Osteoblast (primary cell): ENCODE measurements around the gene CCK. TPM values are rescaled to one million over a fixed set of nuclear protein-coding genes. Genes with fewer than 3 reads are reported as not detected.

Experiments
- DNase-seq: peaks from one replicate; pipeline ENCODE4 v3.0.0; 2011; ENCODE audit warnings: low spot score, mixed read lengths; ENCODE audit not compliant: insufficient read length; ENCODE audit errors: missing footprints
- H2AFZ ChIP-seq: 2 replicates; pipeline ENCODE4 v1.6.0; 2011; ENCODE audit warnings: mild to moderate bottlenecking, low read length
- H3K27ac ChIP-seq: 2 replicates; pipeline ENCODE4 v1.5.1; 2011; ENCODE audit warnings: mild to moderate bottlenecking, low read depth, low read length, moderate library complexity
- H3K27me3 ChIP-seq: 2 replicates; pipeline ENCODE4 v1.6.0; 2012; ENCODE audit warnings: mild to moderate bottlenecking, control low read depth, inconsistent platforms, low read length, moderate library complexity; ENCODE audit not compliant: insufficient read depth
- H3K36me3 ChIP-seq: 2 replicates; pipeline ENCODE4 v1.5.1; 2011; ENCODE audit warnings: mild to moderate bottlenecking, low read length, control low read depth, moderate library complexity; ENCODE audit not compliant: insufficient read depth
- H3K4me1 ChIP-seq: 2 replicates; pipeline ENCODE4 v1.5.1; 2011; ENCODE audit warnings: mild to moderate bottlenecking, low read length, control low read depth, moderate library complexity; ENCODE audit not compliant: insufficient read depth
- H3K4me2 ChIP-seq: 2 replicates; pipeline ENCODE4 v1.6.0; 2011; ENCODE audit warnings: mild to moderate bottlenecking, low read length; ENCODE audit not compliant: insufficient read depth
- H3K4me3 ChIP-seq: fragments of 200-600 bp; sonication (generic); 3 replicates; pipeline ENCODE4 v1.5.1; 2012; ENCODE audit warnings: mild to moderate bottlenecking, low read length, inconsistent platforms; ENCODE audit not compliant: insufficient read depth
- H3K79me2 ChIP-seq: 2 replicates; pipeline ENCODE4 v1.6.0; 2012; ENCODE audit warnings: mild to moderate bottlenecking, low read length, control low read depth, inconsistent platforms; ENCODE audit not compliant: insufficient read depth
- H3K9me3 ChIP-seq: 2 replicates; pipeline ENCODE4 v1.5.1; 2011; ENCODE audit warnings: low read depth, low read length, control low read depth
- H4K20me1 ChIP-seq: 2 replicates; pipeline ENCODE4 v1.6.0; 2012; ENCODE audit warnings: mild to moderate bottlenecking, low read length, control low read depth; ENCODE audit not compliant: insufficient read depth
- total RNA-seq: library from RNA; depleted of rRNA; stranded (reverse); fragments of >200 nt; gene quantifications from 2 replicates; pipeline ENCODE4 v1.2.3, GENCODE V29; 2012
- TF ChIP-seq, protein P1 (sequence below): IDR thresholded peaks from 2 replicates; pipeline ENCODE4 v1.5.1; 2011; ENCODE audit warnings: mild to moderate bottlenecking, low read depth, low read length, moderate library complexity; ENCODE audit errors: extremely low read depth

The CCK gene
- total RNA-seq, 1 donor: not detected

DNA sequence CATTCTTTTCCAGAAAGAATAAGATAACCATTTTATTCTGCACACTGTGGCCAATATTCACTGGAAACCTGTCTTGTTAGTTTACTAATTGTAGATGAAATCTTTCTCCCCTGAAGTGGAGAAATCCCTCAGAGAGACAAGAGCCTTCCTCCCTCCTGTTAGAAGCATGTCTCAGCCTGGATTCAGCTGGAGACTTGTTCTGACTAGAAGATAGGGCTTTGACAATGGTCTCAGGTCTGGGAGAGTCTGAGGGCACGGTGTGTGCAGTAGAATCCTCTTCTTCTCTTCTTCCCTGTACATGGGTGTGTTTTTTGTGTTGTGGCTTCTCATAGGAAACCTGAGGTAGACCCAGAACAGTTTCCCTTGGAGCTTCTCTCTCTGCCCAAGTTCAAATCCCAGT is 19.9 kb downstream of the CCK start:
- Histone ChIP-seq H4K20me1 (no peaks in the 10 kb centered on the region), H3K27ac (no peak overlapping the region), H3K79me2 (no peaks in the 10 kb centered on the region), H2AFZ (no peak overlapping the region), H3K4me2 (no peak overlapping the region), H3K27me3 (peaks cover 19% of the 10 kb centered on the region), H3K9me3 (no peaks in the 10 kb centered on the region), H3K36me3 (no peaks in the 10 kb centered on the region), H3K4me1 (no peaks in the 10 kb centered on the region), H3K4me3 (no peak overlapping the region)
- TF ChIP-seq, protein P1, sequence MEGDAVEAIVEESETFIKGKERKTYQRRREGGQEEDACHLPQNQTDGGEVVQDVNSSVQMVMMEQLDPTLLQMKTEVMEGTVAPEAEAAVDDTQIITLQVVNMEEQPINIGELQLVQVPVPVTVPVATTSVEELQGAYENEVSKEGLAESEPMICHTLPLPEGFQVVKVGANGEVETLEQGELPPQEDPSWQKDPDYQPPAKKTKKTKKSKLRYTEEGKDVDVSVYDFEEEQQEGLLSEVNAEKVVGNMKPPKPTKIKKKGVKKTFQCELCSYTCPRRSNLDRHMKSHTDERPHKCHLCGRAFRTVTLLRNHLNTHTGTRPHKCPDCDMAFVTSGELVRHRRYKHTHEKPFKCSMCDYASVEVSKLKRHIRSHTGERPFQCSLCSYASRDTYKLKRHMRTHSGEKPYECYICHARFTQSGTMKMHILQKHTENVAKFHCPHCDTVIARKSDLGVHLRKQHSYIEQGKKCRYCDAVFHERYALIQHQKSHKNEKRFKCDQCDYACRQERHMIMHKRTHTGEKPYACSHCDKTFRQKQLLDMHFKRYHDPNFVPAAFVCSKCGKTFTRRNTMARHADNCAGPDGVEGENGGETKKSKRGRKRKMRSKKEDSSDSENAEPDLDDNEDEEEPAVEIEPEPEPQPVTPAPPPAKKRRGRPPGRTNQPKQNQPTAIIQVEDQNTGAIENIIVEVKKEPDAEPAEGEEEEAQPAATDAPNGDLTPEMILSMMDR: no peak
- no peak for DNase-seq

DNA sequence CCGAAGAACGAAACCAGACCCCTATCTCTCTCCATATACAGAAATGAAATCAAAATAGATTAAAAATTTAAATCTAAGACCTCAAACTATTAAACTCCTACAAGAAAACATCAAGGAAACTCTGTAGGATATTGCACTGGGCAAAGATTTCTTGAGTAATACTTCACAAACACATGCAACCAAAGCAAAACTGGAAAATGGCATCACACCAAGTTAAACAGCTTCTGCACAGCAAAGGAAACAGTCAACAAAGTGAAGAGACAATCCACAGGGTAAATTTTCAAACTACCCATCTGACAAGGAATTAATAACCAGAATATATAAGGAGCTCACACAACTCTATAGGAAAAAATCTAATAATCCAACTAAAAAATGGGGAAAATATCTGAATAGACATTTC is 29.4 kb downstream of the CCK start:
- no peaks in the 10 kb centered on the region for H3K79me2 ChIP-seq
- H3K27ac ChIP-seq: no peak overlapping the region
- no peak overlapping the region for H3K4me3 ChIP-seq
- no peak overlapping the region for H2AFZ ChIP-seq
- no peaks in the 10 kb centered on the region for H3K9me3 ChIP-seq
- TF ChIP-seq, protein P1: no peak
- DNase-seq: no peak
- no peaks in the 10 kb centered on the region for H4K20me1 ChIP-seq
- no peaks in the 10 kb centered on the region for H3K36me3 ChIP-seq
- H3K4me1 ChIP-seq: no peaks in the 10 kb centered on the region
- peaks cover 14% of the 10 kb centered on the region for H3K27me3 ChIP-seq
- no peak overlapping the region for H3K4me2 ChIP-seq

DNA sequence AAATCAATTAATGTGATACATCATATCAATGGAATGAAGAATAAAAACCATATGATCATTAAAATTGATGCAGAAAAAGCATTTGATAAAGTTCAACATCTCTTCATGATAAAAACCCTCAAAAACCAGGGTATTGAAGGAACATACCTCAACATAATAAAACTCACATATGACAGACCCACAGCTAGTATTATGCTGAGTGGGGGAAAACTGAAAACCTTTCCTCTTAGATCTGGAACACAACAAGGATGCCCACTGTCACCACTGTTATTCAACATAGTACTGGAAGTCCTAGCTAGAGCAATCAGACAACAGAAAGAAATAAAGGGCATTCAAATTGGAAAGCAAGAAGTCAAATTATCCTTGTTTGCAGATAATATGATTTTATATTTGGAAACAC is 30.5 kb downstream of the CCK start:
- Histone ChIP-seq H4K20me1 (no peaks in the 10 kb centered on the region), H3K36me3 (no peaks in the 10 kb centered on the region), H3K4me3 (no peak overlapping the region), H3K4me1 (no peaks in the 10 kb centered on the region), H3K4me2 (no peak overlapping the region), H3K79me2 (no peaks in the 10 kb centered on the region), H2AFZ (no peak overlapping the region), H3K9me3 (no peaks in the 10 kb centered on the region), H3K27me3 (peaks cover 16% of the 10 kb centered on the region), H3K27ac (no peak overlapping the region)
- TF ChIP-seq, protein P1: no peak
- no peak for DNase-seq

DNA sequence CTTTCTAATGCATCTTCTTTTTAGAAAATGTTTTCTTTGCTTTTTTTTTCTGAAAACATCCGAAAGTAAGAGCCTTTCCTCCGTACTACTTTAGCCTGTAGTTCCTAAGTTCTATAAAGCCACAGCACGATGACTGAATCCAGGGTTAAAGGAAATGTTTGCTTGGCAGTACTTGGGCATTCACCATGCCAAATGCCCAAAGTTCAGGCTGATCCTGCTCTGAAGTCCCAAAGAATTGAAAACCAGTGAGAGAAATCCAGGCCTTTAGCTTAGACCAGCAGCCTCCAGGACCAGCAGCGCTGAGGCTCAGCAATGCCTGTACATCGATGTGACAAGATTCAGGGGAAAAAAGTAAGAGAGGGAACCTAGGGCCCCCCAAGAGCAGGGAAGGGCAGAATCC is 35.1 kb downstream of the CCK start:
- TF ChIP-seq, protein P1: no peak
- H3K4me1 ChIP-seq: no peaks in the 10 kb centered on the region
- DNase-seq: no peak

More for the DNA sequence above, 35.1 kb downstream of the CCK start:
- H2AFZ ChIP-seq: no peak overlapping the region
- no peak overlapping the region for H3K27ac ChIP-seq
- H3K4me3 ChIP-seq: no peak overlapping the region
- peaks cover 11% of the 10 kb centered on the region for H3K27me3 ChIP-seq
- H3K36me3 ChIP-seq: no peaks in the 10 kb centered on the region
- H3K4me2 ChIP-seq: no peak overlapping the region
- H3K79me2 ChIP-seq: no peaks in the 10 kb centered on the region
- H3K9me3 ChIP-seq: no peaks in the 10 kb centered on the region
- no peaks in the 10 kb centered on the region for H4K20me1 ChIP-seq
